ENCODE results near the gene NXPE1. TPM values are rescaled to one million over a fixed set of nuclear protein-coding genes. Genes with fewer than 3 reads are reported as not detected.
"Not testable (repeated sequence)": the region's sequence is repeated elsewhere in the genome, so short reads cannot be mapped to it uniquely, and the experiment has no call there.

Gene NXPE1
- total RNA-seq, 6 experiments from 2014 or later: not detected

GRCh38 chr11:114605370-114605769, 45.7 kb upstream of the NXPE1 start:
- no peak for DNase-seq
- no peaks in the 10 kb centered on the region for H3K4me1 Mint-ChIP-seq (ENCODE audit: low read depth)
- H3K4me3 Mint-ChIP-seq: no peak overlapping the region
- TF ChIP-seq CTCF (IDR thresholded peaks at IDR 0.05): no peak
- no peaks in the 10 kb centered on the region for H3K27me3 Mint-ChIP-seq (ENCODE audit: insufficient read depth)
- no peak overlapping the region for H3K27ac Mint-ChIP-seq
- H3K36me3 Mint-ChIP-seq (ENCODE audit: low read depth): no peaks in the 10 kb centered on the region
- no peaks in the 10 kb centered on the region for H3K9me3 Mint-ChIP-seq

GRCh38 chr11:114604886-114605285, 45.2 kb upstream of the NXPE1 start:
- DNase-seq: no peak
- H3K4me3 Mint-ChIP-seq: no peak overlapping the region
- no peak for TF ChIP-seq CTCF (IDR thresholded peaks at IDR 0.05)
- no peak overlapping the region for H3K27ac Mint-ChIP-seq
- no peaks in the 10 kb centered on the region for H3K36me3 Mint-ChIP-seq (ENCODE audit: low read depth)
- H3K27me3 Mint-ChIP-seq (ENCODE audit: insufficient read depth): no peaks in the 10 kb centered on the region
- H3K4me1 Mint-ChIP-seq (ENCODE audit: low read depth): no peaks in the 10 kb centered on the region
- H3K9me3 Mint-ChIP-seq: no peaks in the 10 kb centered on the region

GRCh38 chr11:114604179-114604813, 44.6 kb upstream of the NXPE1 start:
- Mint-ChIP-seq H3K27me3 (ENCODE audit: insufficient read depth) (no peaks in the 10 kb centered on the region), H3K9me3 (no peaks in the 10 kb centered on the region), H3K27ac (no peak overlapping the region), H3K36me3 (ENCODE audit: low read depth) (no peaks in the 10 kb centered on the region), H3K4me1 (ENCODE audit: low read depth) (no peaks in the 10 kb centered on the region), H3K4me3 (no peak overlapping the region)
- no peak for DNase-seq
- no peak for TF ChIP-seq CTCF (IDR thresholded peaks at IDR 0.05)

GRCh38 chr11:114603151-114603550, 43.5 kb upstream of the NXPE1 start:
- not testable (repeated sequence) for H3K4me1 Mint-ChIP-seq (ENCODE audit: low read depth); H3K27me3 Mint-ChIP-seq (ENCODE audit: insufficient read depth); DNase-seq; H3K36me3 Mint-ChIP-seq (ENCODE audit: low read depth); H3K27ac Mint-ChIP-seq; H3K9me3 Mint-ChIP-seq; H3K4me3 Mint-ChIP-seq

- H3K27me3 Mint-ChIP-seq (ENCODE audit: insufficient read depth): no peaks in the 10 kb centered on the region
- no peaks in the 10 kb centered on the region for H3K4me1 Mint-ChIP-seq (ENCODE audit: low read depth)
- no peak overlapping the region for H3K4me3 Mint-ChIP-seq
- no peak overlapping the region for H3K27ac Mint-ChIP-seq
- TF ChIP-seq CTCF (IDR thresholded peaks at IDR 0.05): no peak
- H3K9me3 Mint-ChIP-seq: no peaks in the 10 kb centered on the region; the same call in 1 of the 2 replicates
- H3K36me3 Mint-ChIP-seq (ENCODE audit: low read depth): no peaks in the 10 kb centered on the region
- DNase-seq: no peak
These were observed 38.8 kb upstream of the NXPE1 start for GRCh38 chr11:114598461-114598860.

- no peak overlapping the region for H3K4me3 Mint-ChIP-seq
- DNase-seq: no peak
- H3K4me1 Mint-ChIP-seq (ENCODE audit: low read depth): no peaks in the 10 kb centered on the region
- H3K9me3 Mint-ChIP-seq: no peaks in the 10 kb centered on the region; the same call in 1 of the 2 replicates
- no peak overlapping the region for H3K27ac Mint-ChIP-seq
- H3K27me3 Mint-ChIP-seq (ENCODE audit: insufficient read depth): no peaks in the 10 kb centered on the region
- no peak for TF ChIP-seq CTCF (IDR thresholded peaks at IDR 0.05)
- no peaks in the 10 kb centered on the region for H3K36me3 Mint-ChIP-seq (ENCODE audit: low read depth)
These were observed 36.7 kb upstream of the NXPE1 start for GRCh38 chr11:114596175-114596919.
